Measurements from ENCODE around the gene TXLNB.

- TF ChIP-seq CTCF (conservative IDR thresholded peaks at IDR 0.05; ENCODE audit: low read depth, low read length) (no peak), EZH2 (IDR thresholded peaks at IDR 0.05; ENCODE audit: low read length, unreplicated experiment) (no peak)
Measured at GRCh38 chr6:139308936-139309603, 17.3 kb upstream of the TXLNB start.

Data from PC-3 (cell line).